NB4 (cell line): Measurements from ENCODE around the gene SDF4.
"Not testable (repeated sequence)": the region's sequence is repeated elsewhere in the genome, so short reads cannot be mapped to it uniquely, and the experiment has no call there.

Source experiments
- DNase-seq: peaks from one replicate; pipeline ENCODE4 v3.0.0; 2010; ENCODE audit warnings: low read depth
- H3K4me3 ChIP-seq: one replicate; pipeline ENCODE4 v1.5.1; 2011; ENCODE audit warnings: mild to moderate bottlenecking, low read depth, low read length, moderate library complexity
- MYC ChIP-seq: IDR thresholded peaks from 2 replicates; pipeline ENCODE4 v1.6.1; 2011; ENCODE audit warnings: low read depth, low read length
- POLR2A ChIP-seq: IDR thresholded peaks from 2 replicates; pipeline ENCODE4 v1.6.1; 2011; ENCODE audit warnings: mild to moderate bottlenecking; ENCODE audit not compliant: insufficient read length; ENCODE audit errors: extremely low read depth
- TF ChIP-seq, protein P1 (sequence below): IDR thresholded peaks from one replicate; pipeline ENCODE4 v1.5.1; 2012; ENCODE audit warnings: low read depth, low read length
- TF ChIP-seq, protein P2 (sequence below): IDR thresholded peaks from 2 replicates; pipeline ENCODE4 v1.6.1; 2011; ENCODE audit warnings: low read depth, low read length

The SDF4 gene

GRCh38 chr1:1177452-1178206, 54.2 kb downstream of the SDF4 start:
- no peak for TF ChIP-seq MYC
- TF ChIP-seq POLR2A: no peak
- TF ChIP-seq, protein P1, sequence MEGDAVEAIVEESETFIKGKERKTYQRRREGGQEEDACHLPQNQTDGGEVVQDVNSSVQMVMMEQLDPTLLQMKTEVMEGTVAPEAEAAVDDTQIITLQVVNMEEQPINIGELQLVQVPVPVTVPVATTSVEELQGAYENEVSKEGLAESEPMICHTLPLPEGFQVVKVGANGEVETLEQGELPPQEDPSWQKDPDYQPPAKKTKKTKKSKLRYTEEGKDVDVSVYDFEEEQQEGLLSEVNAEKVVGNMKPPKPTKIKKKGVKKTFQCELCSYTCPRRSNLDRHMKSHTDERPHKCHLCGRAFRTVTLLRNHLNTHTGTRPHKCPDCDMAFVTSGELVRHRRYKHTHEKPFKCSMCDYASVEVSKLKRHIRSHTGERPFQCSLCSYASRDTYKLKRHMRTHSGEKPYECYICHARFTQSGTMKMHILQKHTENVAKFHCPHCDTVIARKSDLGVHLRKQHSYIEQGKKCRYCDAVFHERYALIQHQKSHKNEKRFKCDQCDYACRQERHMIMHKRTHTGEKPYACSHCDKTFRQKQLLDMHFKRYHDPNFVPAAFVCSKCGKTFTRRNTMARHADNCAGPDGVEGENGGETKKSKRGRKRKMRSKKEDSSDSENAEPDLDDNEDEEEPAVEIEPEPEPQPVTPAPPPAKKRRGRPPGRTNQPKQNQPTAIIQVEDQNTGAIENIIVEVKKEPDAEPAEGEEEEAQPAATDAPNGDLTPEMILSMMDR: no peak
- TF ChIP-seq, protein P2, sequence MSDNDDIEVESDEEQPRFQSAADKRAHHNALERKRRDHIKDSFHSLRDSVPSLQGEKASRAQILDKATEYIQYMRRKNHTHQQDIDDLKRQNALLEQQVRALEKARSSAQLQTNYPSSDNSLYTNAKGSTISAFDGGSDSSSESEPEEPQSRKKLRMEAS: no peak
- H3K4me3 ChIP-seq: no peak overlapping the region
- no peak for DNase-seq

GRCh38 chr1:1176931-1177330, 54.9 kb downstream of the SDF4 start:
- H3K4me3 ChIP-seq: no peak overlapping the region
- DNase-seq: no peak
- TF ChIP-seq MYC: no peak
- TF ChIP-seq POLR2A: no peak
- TF ChIP-seq, protein P2: no peak
- TF ChIP-seq, protein P1: no peak

GRCh38 chr1:1176063-1176761, 55.6 kb downstream of the SDF4 start:
- not testable (repeated sequence) for DNase-seq, H3K4me3 ChIP-seq

DNA sequence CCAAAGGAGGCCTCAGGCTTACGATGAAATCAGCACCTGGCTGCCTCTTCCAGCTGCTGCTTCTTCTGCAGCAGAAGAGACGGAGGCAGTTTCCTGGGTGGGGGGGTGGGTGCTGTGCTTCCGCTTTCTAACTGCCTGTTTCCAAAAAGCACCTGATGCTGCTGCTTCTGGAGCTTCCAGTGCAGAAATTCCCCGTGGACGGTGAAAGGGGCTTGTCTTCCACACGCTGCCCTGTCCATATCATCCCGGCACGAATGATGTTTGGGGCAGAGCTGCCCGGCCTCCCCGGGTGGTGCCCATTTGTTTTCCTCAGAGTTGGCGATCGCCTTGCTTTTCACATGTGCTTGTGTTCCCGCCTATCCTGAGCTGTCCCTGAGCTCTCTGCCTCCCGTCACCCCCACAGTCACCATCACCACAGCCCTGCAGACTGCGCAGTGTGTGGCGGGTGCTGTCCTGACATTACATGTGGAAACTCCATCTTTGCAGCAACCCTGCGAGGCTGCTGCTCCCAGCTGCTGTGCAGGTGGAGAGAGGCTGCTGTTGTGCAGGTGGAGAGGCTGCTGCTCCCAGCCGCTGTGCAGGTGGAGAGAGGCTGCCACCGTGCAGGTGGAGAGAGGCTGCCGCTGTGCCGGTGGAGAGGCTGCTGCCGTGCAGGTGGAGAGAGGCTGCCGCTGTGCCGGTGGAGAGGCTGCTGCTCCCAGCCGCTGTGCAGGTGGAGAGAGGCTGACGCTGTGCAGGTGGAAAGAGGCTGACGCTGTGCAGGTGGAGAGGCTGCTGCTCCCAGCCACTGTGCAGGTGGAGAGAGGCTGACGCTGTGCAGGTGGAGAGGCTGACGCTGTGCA, 56.4 kb downstream of the SDF4 start:
- DNase-seq: peak; percentile 70
- no peak for TF ChIP-seq MYC
- TF ChIP-seq POLR2A: no peak
- TF ChIP-seq, protein P2: no peak
- TF ChIP-seq, protein P1: no peak
- H3K4me3 ChIP-seq: no peak overlapping the region

DNA sequence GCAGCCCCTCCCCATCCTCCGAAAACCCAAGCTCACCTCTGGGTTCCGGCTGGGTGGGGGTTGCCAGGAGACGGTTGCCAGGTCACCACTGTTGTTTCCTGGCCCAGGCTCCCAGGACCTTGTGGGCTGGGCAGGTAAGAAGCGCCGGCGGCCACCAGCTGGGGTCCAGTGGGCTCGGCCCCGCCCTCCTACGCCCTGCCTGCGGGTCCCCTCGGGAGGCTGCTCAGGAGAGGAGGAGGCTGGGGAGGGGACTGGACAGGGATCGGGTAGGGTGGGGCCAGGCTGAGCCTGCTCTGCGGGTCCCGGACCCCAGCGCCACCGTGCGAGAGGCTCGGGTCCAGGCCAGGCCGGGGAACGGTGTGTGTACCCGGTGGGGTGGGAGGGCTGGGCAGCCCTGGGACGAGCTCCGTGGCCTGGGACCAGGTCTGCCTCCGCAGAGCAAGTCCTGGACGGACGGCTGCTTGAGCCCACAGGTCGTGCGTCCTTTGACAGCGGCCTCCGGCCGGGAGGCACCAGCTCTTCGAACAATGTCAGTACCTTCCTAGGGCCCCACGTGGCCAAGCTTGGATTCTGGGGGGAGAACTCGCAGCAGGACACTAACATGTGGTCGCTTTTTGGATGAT, 57.9 kb downstream of the SDF4 start, which contains the start of gene TTLL10:
Gene TTLL10 (plus strand): TSS at position 88 of the 623 bp plus-strand sequence. CDS start 5,336 bp downstream, outside the sequence.
- H3K4me3 ChIP-seq: no peak within 1 kb of the TSS
- DNase-seq: no peak
- TF ChIP-seq, protein P1: no peak
- TF ChIP-seq MYC (no peak), POLR2A (no peak)
- TF ChIP-seq, protein P2: no peak
